ENCODE measurements around the gene CARD9. TPM values are rescaled to one million over a fixed set of nuclear protein-coding genes. Genes with fewer than 3 reads are reported as not detected.

The CARD9 gene
- total and polyA plus RNA-seq, 2 donors (not counting 1 experiment from before 2014, with no cell fraction given), result 0.69 to 3.3 TPM

- no peak overlapping the region for H2AFZ ChIP-seq (ENCODE audit: low read length)
- H3K4me2 ChIP-seq (ENCODE audit: extremely low read depth, insufficient read depth, low read length), result peak overlapping the region; percentile 44
- peaks cover 40% of the 10 kb centered on the region for H3K79me2 ChIP-seq (ENCODE audit: control insufficient read depth, insufficient read depth, low read length)
- H3K9me3 ChIP-seq (ENCODE audit: control insufficient read depth, insufficient read depth, low read depth, low read length), result no peaks in the 10 kb centered on the region
- no peak for TF ChIP-seq CTCF (conservative IDR thresholded peaks at IDR 0.05 in 1 of 2, IDR thresholded peaks at IDR 0.05 in 1 of 2; ENCODE audit: low read depth in 1 of 2, low read length in 2 of 2)
- TF ChIP-seq EZH2 (IDR thresholded peaks at IDR 0.05; ENCODE audit: low read length, missing control alignments), result no peak
- H3K36me3 ChIP-seq (ENCODE audit: control insufficient read depth, insufficient read depth, low read length), result peaks cover 2% of the 10 kb centered on the region
- peaks cover 27% of the 10 kb centered on the region for H3K4me1 ChIP-seq (ENCODE audit: control insufficient read depth, extremely low read depth, insufficient read depth, low read length)
- peak in 1 of 2 donors; percentile 52 for DNase-seq (ENCODE audit: low read depth in 2 of 2)
- peak overlapping the region in 2 of 4 experiments; percentile 21 to 38 for H3K4me3 ChIP-seq (replicated peaks in 1 of 4; ENCODE audit: control extremely low read depth in 1 of 4, insufficient read depth in 1 of 4, low read depth in 3 of 4, low read length in 4 of 4)
- H3K27ac ChIP-seq (ENCODE audit: insufficient read depth, low read length), result peak overlapping the region; percentile 80
- H3K9ac ChIP-seq (ENCODE audit: insufficient read depth, low read length), result peak overlapping the region; percentile 61
- H4K20me1 ChIP-seq (ENCODE audit: control insufficient read depth, extremely low read depth, insufficient read depth, low read length), result no peaks in the 10 kb centered on the region
- no peaks in the 10 kb centered on the region for H3K27me3 ChIP-seq (ENCODE audit: control insufficient read depth, insufficient read depth, low read length)
These were observed 46.6 kb downstream of the CARD9 start for GRCh38 chr9:136326761-136327303.

DNA sequence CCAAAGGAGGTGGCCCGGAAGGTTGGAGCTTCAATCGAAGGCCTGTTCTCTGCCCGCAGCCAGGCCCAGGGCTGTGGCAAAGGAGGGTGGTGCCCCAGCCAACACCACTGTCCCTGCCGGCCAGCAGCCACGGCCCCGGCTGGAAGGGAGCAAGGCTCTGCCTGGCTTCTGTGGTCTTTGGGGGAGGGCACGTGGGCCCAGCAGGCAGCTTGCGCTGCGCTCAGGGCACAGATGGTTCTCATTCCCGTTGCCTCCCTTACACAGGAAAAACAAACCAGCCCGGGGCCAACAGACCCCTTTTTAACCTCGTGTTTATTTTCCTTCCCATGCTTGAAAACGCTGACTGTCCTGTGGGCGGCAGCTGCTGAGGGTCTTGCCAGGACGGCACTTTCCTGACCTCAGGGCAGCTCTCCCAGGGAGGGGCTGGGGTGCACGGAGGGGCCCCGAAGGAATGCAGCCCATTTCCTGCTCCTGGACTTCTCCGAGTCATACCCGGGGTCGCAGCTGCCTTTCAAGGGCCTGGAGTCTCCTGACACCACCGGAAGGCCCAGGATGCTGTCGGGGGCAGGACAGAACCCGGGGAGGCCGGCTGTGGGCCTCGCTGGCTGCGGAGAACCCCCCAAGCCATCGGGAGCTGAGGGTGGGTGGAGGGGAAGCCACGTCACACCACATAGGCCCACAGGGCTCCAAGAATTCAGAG lies 47.3 kb downstream of the CARD9 start:
- H3K9ac ChIP-seq (ENCODE audit: insufficient read depth, low read length), result peak overlapping the region; percentile 61
- H3K4me3 ChIP-seq (replicated peaks in 1 of 4; ENCODE audit: control extremely low read depth in 1 of 4, insufficient read depth in 1 of 4, low read depth in 3 of 4, low read length in 4 of 4), result peak overlapping the region in 1 of 4 experiments; percentile 38
- peak overlapping the region; percentile 80 for H3K27ac ChIP-seq (ENCODE audit: insufficient read depth, low read length)
- peak; percentile 82 to 98 for DNase-seq (ENCODE audit: low read depth in 2 of 2)
- peak overlapping the region; percentile 44 for H3K4me2 ChIP-seq (ENCODE audit: extremely low read depth, insufficient read depth, low read length)
- H3K4me1 ChIP-seq (ENCODE audit: control insufficient read depth, extremely low read depth, insufficient read depth, low read length), result peaks cover 27% of the 10 kb centered on the region
- peaks cover 34% of the 10 kb centered on the region for H3K79me2 ChIP-seq (ENCODE audit: control insufficient read depth, insufficient read depth, low read length)
- no peak overlapping the region for H2AFZ ChIP-seq (ENCODE audit: low read length)
- no peaks in the 10 kb centered on the region for H4K20me1 ChIP-seq (ENCODE audit: control insufficient read depth, extremely low read depth, insufficient read depth, low read length)
- no peaks in the 10 kb centered on the region for H3K9me3 ChIP-seq (ENCODE audit: control insufficient read depth, insufficient read depth, low read depth, low read length)
- H3K27me3 ChIP-seq (ENCODE audit: control insufficient read depth, insufficient read depth, low read length), result peaks cover 3% of the 10 kb centered on the region
- TF ChIP-seq CTCF (conservative IDR thresholded peaks at IDR 0.05 in 1 of 2, IDR thresholded peaks at IDR 0.05 in 1 of 2; ENCODE audit: low read depth in 1 of 2, low read length in 2 of 2) (no peak), EZH2 (IDR thresholded peaks at IDR 0.05; ENCODE audit: low read length, missing control alignments) (no peak)
- peaks cover 2% of the 10 kb centered on the region for H3K36me3 ChIP-seq (ENCODE audit: control insufficient read depth, insufficient read depth, low read length)

DNA sequence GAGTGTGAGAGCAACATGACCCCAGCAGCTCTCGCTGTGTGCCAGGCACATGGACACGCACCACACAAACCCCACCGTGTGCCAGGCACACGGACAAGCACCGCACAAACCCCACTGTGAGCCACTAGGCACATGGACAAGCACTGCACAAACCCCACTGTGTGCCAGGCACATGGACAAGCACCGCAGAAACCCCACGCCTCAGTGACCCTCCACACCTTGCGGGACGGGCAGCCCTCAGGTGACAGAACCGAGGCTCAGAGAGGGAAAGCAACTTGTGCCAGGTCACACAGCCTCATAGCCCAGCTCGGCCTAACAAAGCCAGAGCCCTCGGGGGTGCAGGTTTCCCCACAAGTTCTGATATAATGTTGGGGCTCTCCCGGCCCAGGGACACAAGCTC lies 48.1 kb downstream of the CARD9 start:
- no peaks in the 10 kb centered on the region for H3K9me3 ChIP-seq (ENCODE audit: control insufficient read depth, insufficient read depth, low read depth, low read length)
- no peak for DNase-seq (ENCODE audit: low read depth in 2 of 2)
- H3K9ac ChIP-seq (ENCODE audit: insufficient read depth, low read length), result no peak overlapping the region
- no peak for TF ChIP-seq CTCF (conservative IDR thresholded peaks at IDR 0.05 in 1 of 2, IDR thresholded peaks at IDR 0.05 in 1 of 2; ENCODE audit: low read depth in 1 of 2, low read length in 2 of 2)
- TF ChIP-seq EZH2 (IDR thresholded peaks at IDR 0.05; ENCODE audit: low read length, missing control alignments), result no peak
- H3K4me3 ChIP-seq (replicated peaks in 1 of 4; ENCODE audit: control extremely low read depth in 1 of 4, insufficient read depth in 1 of 4, low read depth in 3 of 4, low read length in 4 of 4), result no peak overlapping the region
- H3K79me2 ChIP-seq (ENCODE audit: control insufficient read depth, insufficient read depth, low read length), result peaks cover 26% of the 10 kb centered on the region
- H3K27ac ChIP-seq (ENCODE audit: insufficient read depth, low read length), result peak overlapping the region; percentile 80
- H3K27me3 ChIP-seq (ENCODE audit: control insufficient read depth, insufficient read depth, low read length), result peaks cover 3% of the 10 kb centered on the region
- no peaks in the 10 kb centered on the region for H4K20me1 ChIP-seq (ENCODE audit: control insufficient read depth, extremely low read depth, insufficient read depth, low read length)
- H2AFZ ChIP-seq (ENCODE audit: low read length), result no peak overlapping the region
- H3K4me1 ChIP-seq (ENCODE audit: control insufficient read depth, extremely low read depth, insufficient read depth, low read length), result peaks cover 26% of the 10 kb centered on the region
- peaks cover 2% of the 10 kb centered on the region for H3K36me3 ChIP-seq (ENCODE audit: control insufficient read depth, insufficient read depth, low read length)
- H3K4me2 ChIP-seq (ENCODE audit: extremely low read depth, insufficient read depth, low read length), result no peak overlapping the region

Measured in fibroblast of lung (primary cell).